Lower leg skin (tissue), 4 donors: ENCODE results near the gene TMC7. TPM values are rescaled to one million over a fixed set of nuclear protein-coding genes. Genes with fewer than 3 reads are reported as not detected.

Source experiments
- DNase-seq, 2 donors: peaks; one replicate each; pipeline ENCODE4 v3.0.0-alpha.2; 2019; ENCODE audit warnings: low spot score in 2 of 2
- H3K4me3 ChIP-seq: fragments of 200-600 bp; sonication (generic); 2 replicates; pipeline ENCODE4 v1.5.1; 2017; ENCODE audit warnings: mild to moderate bottlenecking, low read depth; ENCODE audit not compliant: poor library complexity, severe bottlenecking
- CTCF ChIP-seq, 3 donors: fragments of 450-650 bp; IDR thresholded peaks; one replicate each; pipeline ENCODE4 v1.5.1; 2016; ENCODE audit warnings: antibody characterized with exemption in 3 of 3, mild to moderate bottlenecking in 3 of 3, moderate library complexity in 2 of 3
- POLR2A ChIP-seq, 2 donors: fragments of 450-650 bp; IDR thresholded peaks; one replicate each; pipeline ENCODE4 v1.6.1; 2016 to 2017; ENCODE audit warnings: antibody characterized with exemption in 2 of 2, mild to moderate bottlenecking in 1 of 2, moderate library complexity in 1 of 2
- WGBS, 2 donors: methylation state at CpG; one replicate each; pipeline ENCODE4 v1.1.5; 2018; 5-methylcytosine and 5-hydroxymethylcytosine counted together
- intact Hi-C: fragments of 100-400 bp; cut with DNase I; formaldehyde crosslinking; loops from one replicate; pipeline ENCODE4 v1.15.0; 2023; ENCODE audit warnings: low total_unique reads
- total RNA-seq, 4 donors: library from RNA; depleted of rRNA; stranded (reverse); fragments of >200 nt; gene quantifications; one replicate each; pipeline ENCODE4 v1.1.0, GENCODE V29; 2016

Gene TMC7
- total RNA-seq, 4 donors from 2014 or later: 0.38 to 1.6 (median 0.73) TPM

- WGBS, 2 donors: 84 to 93% methylated on average over 3 of the region's 3 CpGs
- no peak overlapping the region for H3K4me3 ChIP-seq
- TF ChIP-seq CTCF (IDR thresholded peaks at IDR 0.05) (no peak), POLR2A (IDR thresholded peaks at IDR 0.05) (no peak)
- DNase-seq: no peak
- intact Hi-C loops: no loop called here
Observed at GRCh38 chr16:19011169-19011731, 27.5 kb downstream of the TMC7 start.

- TF ChIP-seq CTCF (IDR thresholded peaks at IDR 0.05): no peak
- TF ChIP-seq POLR2A (IDR thresholded peaks at IDR 0.05): no peak
- intact Hi-C loops: no loop called here
- DNase-seq: no peak
- no peak overlapping the region for H3K4me3 ChIP-seq
- 60 to 63% methylated on average over 7 of the region's 7 CpGs for WGBS, 2 donors
Observed at GRCh38 chr16:19014461-19014860, 30.7 kb downstream of the TMC7 start.

- intact Hi-C loops: no loop called here
- no peak overlapping the region for H3K4me3 ChIP-seq
- no peak for DNase-seq
- TF ChIP-seq CTCF (IDR thresholded peaks at IDR 0.05) (no peak), POLR2A (IDR thresholded peaks at IDR 0.05) (no peak)
Observed at GRCh38 chr16:19017179-19017578, 33.4 kb downstream of the TMC7 start.

DNA sequence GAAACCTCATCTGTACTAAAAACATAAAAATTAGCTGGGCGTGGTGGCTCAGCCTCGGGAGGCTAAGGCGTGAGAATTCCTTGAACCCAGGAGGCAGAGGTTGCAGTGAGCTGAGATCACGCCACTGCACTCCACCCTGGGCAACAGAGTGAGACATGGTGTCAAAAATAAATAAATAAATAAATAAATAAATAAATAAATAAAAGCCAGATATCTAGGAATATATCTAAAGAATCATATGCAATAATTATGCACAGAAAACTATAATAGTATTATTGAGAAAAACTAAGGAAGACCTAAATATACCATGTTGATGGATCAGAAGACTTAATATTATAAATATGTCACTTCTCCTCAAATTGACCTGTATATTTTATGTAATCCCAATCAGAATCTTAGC lies 37.0 kb downstream of the TMC7 start:
- WGBS, 2 donors: 86 to 87% methylated on average over 4 of the region's 4 CpGs
- H3K4me3 ChIP-seq: no peak overlapping the region
- DNase-seq: no peak
- TF ChIP-seq POLR2A (IDR thresholded peaks at IDR 0.05): no peak
- no peak for TF ChIP-seq CTCF (IDR thresholded peaks at IDR 0.05)
- intact Hi-C loops: no loop called here

DNA sequence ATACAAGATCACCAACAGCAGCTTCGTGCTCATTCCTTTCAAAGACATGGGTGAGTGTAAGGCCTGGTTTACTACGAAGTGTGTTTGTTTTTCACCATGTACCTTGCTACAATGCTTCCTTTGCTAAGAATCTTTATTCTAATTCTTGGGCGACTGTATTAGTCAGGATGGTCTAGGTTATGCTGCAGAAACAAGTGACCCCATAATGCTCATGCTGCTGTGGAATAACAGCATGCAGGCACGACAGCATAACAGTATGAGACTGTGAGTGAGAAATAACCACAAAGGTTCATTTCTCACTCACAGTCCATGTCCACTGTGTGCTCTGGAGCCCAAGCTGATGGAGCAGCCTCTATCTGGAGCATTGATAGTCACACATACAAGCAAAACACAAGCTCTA lies 38.0 kb downstream of the TMC7 start:
- no peak overlapping the region for H3K4me3 ChIP-seq
- intact Hi-C loops: no loop called here
- no peak for DNase-seq
- WGBS, 2 donors: 89 to 95% methylated on average over 4 of the region's 4 CpGs
- TF ChIP-seq CTCF (IDR thresholded peaks at IDR 0.05) (no peak), POLR2A (IDR thresholded peaks at IDR 0.05) (no peak)

GRCh38 chr16:19027416-19027815 lies 43.7 kb downstream of the TMC7 start:
- DNase-seq: no peak
- intact Hi-C loops: no loop called here
- H3K4me3 ChIP-seq: no peak overlapping the region
- TF ChIP-seq CTCF (IDR thresholded peaks at IDR 0.05) (no peak), POLR2A (IDR thresholded peaks at IDR 0.05) (no peak)
- WGBS, 2 donors: 32 to 35% methylated on average over 3 of the region's 3 CpGs
